Pulmonary artery endothelial cell (primary cell): Measurements from ENCODE around the gene NTMT1. TPM values are rescaled to one million over a fixed set of nuclear protein-coding genes. Genes with fewer than 3 reads are reported as not detected.

Source experiments
- DNase-seq: peaks from one replicate; pipeline ENCODE4 v3.0.0-alpha.2; 2011; ENCODE audit warnings: low read depth, low spot score
- total RNA-seq: library from RNA; depleted of rRNA; stranded (reverse); fragments of >200 nt; gene quantifications from 2 replicates; pipeline ENCODE4 v1.2.3, GENCODE V29; 2014

NTMT1 gene
- total RNA-seq, 1 donor from 2014 or later = 44.7 TPM

DNA sequence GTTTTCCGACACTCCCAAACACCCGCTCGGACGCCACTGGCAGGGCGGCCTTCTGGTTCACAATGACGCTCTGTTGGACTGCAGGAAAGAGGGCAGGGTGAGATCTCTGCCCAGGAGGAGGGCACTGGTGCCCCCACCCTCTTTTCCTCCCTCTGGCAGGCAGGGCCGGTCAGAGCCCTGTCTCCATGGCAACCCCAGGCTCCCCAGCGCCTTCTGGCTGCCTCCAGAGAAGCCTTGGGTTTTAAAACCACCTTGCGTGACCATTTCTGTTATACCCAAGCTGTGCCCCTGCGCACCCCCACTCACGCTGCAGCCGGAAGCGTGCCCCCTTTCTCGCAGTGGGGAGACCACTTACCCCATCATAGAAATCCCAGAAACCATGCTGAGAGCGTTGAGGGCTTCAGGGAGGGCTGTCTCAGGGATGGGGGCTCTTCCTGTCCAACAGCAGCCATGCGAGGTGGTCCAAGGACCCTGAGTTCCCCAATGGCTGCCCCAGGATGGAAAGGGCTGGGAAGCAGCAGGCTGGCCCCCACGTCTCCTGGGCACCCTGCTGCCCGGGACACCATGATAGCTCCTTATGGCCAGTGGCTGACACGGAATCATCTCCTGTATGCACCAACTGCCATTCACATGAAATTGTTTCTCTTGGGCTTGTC lies 12.3 kb upstream of the NTMT1 start:
- no peak for DNase-seq

DNA sequence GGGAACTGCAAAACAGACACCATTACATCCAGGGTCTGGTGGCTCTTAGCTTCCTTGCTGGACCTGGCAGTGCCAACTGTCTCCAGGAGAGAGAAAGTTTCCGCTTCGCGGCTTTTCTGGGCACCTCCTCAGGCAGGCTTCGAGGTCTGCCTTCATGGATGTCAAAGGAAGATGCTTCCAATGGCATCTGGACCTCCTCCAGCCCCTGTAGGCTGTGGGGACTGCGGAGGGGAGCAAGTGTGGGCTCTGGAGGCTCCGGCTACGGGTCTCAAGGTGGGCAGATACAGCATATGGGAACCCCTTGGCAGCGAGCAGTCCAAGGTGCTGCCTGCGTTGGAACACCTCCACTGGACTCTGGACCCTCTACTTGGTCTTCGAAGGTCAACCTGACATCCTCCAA lies 11.0 kb upstream of the NTMT1 start:
- DNase-seq = no peak

DNA sequence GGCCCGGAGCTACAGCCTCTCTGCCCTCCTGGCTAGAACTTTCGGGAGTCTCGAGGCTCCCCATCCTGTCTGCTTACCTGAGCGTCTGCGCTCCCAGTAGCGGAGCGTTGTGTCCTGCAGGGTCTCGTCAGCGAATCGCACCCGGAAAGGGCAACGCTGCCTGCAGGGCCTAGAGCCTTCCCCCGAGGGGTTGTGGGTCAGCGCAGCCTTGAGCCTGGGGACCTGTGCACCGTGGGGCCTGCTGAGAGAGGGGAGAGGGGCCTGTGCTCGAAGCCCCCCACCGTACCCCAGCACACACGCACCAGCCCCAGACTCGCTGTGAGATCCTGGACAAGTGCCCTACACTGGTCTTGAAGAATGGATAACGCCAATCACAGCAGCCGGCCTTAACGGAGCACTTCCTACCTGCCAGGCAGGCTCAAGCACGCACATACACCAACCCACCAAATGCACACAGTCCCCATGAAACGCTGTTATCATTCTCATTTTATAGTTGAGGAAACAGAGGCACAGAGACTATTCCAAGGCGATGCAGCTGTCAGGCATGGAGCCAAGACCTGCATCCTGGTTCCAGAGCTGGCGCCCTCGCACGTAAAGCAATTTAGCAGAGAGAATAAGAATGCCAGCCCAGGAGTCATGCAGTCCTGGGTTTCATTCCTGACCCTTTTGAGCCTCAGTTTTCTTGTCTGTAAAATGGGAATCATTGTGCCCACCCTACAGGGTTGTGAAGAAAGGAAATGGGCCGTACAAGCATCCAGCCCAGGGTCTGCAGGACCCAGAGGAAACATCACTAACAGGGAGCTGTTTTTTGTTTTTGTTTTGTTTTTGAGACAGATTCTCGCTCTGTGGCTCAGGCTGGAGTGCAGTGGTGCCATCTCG lies 10.3 kb upstream of the NTMT1 start:
- DNase-seq = no peak

DNA sequence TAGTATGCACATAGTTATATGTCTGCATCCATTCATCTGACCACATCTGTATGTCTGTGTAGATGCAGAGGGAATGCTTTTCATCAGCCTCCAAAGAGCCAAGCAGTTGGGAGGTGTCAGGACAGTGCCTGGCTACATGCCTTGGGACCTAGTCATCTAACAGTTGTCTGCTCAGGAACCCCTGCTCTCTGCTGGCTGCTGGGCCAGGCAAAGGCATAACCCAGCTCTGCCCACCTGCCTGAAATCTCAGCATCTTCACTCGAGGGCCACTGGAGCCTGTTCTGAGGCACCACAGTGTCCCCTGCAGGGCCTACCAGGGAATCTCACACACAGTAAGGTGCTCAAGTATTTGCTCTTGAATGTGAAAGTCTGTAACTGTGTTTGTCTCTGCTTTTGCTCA lies 8.8 kb upstream of the NTMT1 start:
- DNase-seq = no peak

- DNase-seq = no peak
Observed at GRCh38 chr9:129619787-129620668, 5.9 kb upstream of the NTMT1 start.

DNA sequence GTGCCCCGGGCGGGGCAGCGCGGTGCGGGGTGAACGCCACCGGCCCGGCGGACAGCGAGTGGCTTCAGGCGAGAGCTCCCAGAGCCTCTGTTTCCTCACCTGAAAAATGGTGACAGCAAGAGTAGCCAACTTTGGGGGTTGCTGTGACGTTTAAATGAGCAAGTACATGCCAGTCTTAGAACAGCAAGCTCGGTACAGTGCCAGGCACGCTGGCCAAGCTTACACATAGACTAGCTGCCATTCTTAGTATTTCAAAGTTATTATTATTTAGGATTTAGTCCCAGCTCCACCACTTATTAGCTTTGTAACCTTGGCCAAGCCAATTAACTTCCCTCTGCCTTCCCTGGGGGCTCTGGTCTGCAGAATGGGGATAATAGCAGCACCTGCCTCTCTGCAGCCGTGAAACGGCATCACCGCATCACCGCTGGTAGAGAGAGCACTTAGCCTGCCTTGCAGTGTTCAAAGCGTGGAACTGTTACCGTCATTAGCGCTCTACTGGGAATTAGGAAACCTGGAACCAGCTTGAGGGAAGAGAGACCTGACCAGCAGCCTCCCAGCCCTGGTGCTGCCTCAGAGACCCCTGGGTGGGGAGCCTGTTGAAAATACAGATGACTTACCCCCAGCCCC lies 5.2 kb upstream of the NTMT1 start, which contains the start of gene C9orf50:
Gene C9orf50, minus strand, starts transcription at position 433 of the 627 bp plus-strand sequence. CDS start 527 bp downstream, outside the sequence.
- DNase-seq = no peak

DNA sequence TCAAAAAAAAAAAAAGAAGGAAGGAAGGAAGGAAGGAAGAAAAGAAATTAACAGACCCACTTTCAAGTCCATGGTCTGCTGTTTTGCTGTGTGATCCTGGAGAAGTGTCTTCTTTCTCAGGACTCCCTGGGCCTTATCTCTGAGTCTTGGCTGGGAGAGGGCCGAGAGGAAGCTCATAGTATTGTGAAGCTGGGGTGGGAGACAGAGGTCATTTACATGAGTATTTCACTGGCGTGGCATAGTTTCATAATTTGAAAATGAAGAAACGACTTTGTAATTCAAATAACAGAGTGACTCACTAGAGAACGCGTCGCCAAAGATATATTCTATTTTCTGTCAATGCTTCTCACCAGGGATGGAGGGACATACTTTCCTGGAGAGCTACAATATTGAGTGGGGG lies 2.6 kb upstream of the NTMT1 start:
- no peak for DNase-seq

DNA sequence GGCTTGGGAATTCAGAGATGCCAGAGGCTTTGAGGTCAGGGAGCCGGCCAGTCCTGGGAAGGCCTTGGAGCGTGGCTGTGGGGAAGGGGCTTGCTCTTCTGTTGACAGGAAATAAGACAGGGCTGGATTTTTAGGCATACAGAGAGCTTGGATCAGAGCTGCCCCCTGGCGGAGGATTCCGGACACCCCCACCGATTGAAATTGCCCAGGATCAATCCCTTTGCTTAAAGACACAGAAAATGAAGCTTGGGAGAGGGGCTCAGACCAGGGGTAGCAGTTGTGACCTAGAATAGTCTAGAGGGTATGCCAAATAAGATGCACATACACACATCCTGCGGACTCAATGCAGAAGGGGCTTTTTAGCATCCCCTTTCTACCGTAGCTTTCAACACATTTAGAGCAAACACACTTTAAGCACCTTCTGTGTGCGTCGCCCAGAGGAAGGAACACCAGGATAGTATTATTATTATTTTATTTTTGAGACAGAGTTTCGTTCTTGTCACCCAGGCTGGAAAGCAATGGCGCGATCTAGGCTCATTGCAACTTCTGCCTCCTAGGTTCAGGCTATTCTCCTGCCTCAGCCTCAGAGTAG lies 1.7 kb upstream of the NTMT1 start:
- DNase-seq = no peak

- DNase-seq = no peak
Observed at GRCh38 chr9:129624947-129625346, 1.0 kb upstream of the NTMT1 start.

- DNase-seq = no peak
Observed at GRCh38 chr9:129626625-129627284, 792 bp downstream of the NTMT1 start.

DNA sequence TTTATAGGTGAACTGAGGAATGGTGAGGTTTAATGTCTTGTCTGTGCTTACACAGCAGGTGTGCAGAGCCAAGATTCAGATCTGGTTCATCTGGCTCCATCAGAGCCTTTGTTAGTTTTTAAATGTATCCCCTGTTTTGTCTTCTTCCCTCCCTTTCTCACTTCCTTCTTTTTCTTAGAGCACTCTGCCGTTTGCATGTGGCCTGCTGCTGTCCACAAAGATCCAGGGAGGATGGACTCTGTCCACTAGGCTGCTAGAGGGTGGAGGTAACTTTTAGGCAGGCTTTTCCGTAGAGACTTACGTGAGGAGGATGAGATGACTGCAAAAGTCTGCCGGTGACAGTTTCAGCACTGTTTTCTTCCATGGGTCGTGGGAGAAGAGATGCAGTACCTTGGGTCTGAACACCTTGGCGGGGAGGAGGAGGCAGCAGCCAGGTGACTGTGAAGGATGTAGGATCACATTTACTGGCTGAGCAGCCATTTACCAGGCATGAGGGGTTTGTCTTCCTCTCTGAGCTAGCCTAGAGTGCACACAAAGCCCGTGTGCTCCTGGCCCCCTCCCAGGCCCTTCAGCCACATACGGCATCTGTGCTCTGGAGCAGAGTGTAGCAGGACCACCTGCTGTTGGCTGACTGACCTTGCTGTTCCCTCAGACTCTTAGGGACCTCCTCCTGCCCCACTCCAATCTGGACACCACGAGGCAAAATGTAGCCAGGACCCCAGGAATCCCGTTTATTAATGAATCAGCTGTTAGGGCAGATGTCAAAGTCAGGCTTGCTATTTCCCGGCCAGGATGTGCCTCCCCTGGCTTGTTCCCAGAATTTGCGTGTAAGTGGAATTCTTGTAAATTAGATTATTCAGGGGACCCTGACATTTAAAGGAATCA lies 1.8 kb downstream of the NTMT1 start:
- no peak for DNase-seq

GRCh38 chr9:129628709-129629108 lies 2.7 kb downstream of the NTMT1 start:
- no peak for DNase-seq

GRCh38 chr9:129629251-129629820 lies 3.4 kb downstream of the NTMT1 start:
- DNase-seq = no peak

GRCh38 chr9:129630967-129631673 lies 5.2 kb downstream of the NTMT1 start:
- no peak for DNase-seq

- DNase-seq = no peak
Observed at GRCh38 chr9:129631674-129632129, 5.7 kb downstream of the NTMT1 start.

GRCh38 chr9:129632460-129632859 lies 6.5 kb downstream of the NTMT1 start:
- DNase-seq = no peak

GRCh38 chr9:129633207-129633606 lies 7.2 kb downstream of the NTMT1 start:
- no peak for DNase-seq

- DNase-seq = no peak
Observed at GRCh38 chr9:129633848-129634247, 7.9 kb downstream of the NTMT1 start.
